GM21786 (cell line): ENCODE results near the gene KCNQ1OT1.

Source experiments
- ATAC-seq: cut with Tn5 transposase; IDR thresholded peaks from one replicate; pipeline ENCODE4 v1.9.1; 2021; ENCODE audit not compliant: unreplicated experiment

The KCNQ1OT1 gene

GRCh38 chr11:2737226-2737590, 37.4 kb upstream of the KCNQ1OT1 start:
- ATAC-seq = no peak

DNA sequence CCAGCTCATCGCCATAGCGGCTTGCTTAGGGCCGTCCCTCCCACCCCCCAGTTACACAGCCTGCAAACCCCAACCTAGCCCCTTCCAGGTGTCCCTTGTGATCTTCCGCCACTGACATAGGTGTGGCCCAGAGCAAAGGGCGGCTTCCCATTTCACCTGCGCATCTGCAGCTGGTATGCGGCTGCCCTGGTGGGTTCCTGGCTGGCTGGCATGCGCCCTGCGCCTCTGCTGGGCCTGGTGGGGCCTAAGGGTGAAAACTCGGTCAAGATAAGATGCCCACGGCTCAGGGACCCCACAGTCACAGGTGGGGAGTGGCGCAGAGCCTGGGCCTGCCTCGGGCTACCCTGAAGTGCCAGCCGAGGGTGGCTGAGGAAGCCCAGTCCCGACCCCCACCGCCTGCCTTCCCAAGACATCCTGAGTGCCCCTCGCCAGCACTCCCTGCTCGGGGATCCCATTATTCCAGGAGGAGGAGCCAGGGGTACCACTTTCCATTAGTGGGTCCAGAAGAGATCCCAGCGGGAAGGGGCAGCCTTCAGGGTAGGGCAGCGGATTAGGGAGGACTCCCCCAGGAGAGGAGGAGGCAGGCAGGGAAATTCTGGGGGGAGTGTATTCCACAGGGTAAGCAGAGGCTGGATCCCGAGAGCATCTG, 36.9 kb upstream of the KCNQ1OT1 start:
- ATAC-seq = no peak

GRCh38 chr11:2735053-2735589, 35.3 kb upstream of the KCNQ1OT1 start:
- no peak for ATAC-seq

DNA sequence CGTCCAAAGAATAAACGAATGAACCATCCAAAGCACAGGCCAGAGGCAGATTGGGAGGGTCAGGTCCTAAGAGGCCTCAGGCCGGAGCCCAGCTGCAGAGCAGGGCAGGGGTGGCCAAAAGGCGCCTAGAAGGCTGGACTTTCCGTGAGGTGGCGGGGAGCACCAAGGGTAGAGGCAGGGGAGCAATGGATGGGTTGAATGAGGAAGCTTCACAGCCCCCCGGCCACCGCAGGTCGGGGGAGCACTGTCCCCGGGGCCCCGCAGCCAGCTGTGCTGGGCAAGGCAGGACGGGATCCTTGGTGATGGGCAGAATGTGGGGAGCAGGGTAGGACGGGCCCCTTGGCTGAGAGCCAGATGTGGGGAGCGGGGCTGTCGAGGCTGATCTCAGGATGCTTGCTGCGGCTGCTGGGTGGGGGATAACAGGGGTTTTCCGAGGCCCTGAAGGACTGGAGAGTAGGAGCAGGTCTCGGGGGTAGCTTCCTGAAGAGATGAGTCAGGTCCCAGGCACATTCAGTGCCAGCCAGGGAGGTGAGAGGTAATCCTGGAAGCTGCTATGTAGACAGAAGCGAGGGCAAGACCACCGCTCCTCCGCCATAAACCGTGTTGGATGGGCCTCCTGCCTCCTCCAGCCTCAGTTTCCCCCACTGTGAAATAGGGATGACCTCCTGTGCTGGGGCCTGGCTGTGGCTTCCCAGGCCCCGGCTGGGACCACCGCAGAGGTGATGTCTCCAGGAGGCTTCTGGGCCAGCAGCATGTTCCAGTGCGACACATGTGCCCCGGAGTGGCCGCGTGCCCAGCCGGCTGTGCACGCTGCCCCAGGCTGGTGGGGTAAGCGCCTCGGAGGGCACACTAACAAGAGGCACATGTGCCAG, 34.6 kb upstream of the KCNQ1OT1 start:
- ATAC-seq = no peak

DNA sequence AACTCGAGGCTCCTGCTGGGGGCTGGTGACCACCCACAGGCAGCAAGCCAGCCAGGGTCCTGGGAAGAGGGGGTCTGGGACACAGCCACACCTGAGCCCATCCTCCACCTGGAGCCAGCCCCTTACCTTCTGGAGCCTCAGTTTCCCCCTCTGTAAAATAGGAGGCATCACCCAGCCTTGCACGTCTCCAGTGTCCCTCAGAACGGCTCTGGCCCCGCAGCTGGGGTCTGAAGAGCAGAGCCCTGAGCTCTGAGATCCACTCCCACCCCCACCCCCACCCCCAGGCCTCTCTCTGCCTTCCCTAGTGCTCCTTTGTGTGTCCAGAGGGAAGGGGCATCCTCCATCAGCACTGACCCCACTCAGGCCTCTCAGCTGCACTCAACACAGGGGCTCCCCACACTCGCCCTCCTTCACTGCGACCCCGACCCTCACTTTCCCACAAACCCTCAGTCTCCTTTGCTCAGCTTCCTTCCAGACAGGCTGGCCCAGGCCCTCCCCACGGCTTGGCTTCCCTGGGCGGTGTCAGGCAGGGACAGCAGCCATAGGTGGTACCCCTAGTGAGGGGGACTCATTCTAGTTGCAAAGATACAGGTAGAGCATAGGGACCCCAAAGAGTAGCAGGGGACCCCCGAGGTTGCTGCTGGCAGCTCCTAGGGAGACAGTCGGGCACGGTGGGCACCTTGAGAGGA, 33.3 kb upstream of the KCNQ1OT1 start:
- ATAC-seq = no peak

GRCh38 chr11:2732261-2732939, 32.6 kb upstream of the KCNQ1OT1 start:
- no peak for ATAC-seq

DNA sequence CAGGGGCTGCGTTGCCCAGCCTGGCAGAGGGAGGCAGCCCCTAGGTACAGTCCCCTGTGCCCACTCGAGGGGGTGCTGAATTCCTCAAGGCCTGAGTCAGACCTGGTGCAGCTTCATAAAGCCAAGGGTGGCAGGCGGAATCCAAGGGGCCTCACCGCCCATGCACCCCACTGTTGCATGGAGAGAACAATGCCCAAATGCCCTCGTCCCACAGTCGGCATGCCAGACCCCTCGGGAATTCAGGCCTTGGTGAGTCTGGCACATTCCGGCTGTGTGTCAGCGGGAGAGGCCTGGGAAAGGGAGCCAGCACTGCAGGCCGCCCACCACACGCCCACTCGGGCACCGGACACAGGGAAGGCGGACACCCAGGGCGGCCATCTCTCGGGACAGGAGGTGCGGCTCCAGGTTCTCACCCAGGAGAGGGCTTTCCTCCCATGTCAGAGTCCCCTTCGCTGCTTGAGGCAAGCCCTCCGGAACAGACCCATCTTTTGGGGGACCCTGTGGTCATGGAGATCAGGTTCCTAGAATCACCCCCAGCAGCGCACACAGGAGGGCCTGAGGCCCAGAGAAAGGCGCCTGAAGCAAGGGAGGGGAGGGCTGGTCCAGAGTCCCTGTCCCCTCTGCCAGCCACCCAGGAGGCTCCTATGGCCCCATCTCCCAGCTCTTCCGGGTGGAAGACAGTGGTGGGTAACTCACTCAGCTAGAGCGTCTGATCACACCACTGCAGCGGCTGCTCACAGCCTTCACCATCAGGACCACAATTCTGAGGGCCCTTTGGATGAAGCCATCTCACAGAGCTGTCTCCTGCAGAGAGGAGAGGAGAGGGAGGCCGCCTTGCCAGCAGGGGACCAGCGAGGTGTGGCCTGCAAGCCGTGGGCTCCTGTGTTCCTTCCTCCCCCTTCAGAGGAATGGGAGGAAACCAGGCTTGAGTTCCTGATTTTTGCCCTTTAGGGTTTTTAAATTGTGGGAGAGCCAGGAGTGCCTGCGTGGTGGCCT, 31.6 kb upstream of the KCNQ1OT1 start:
- no peak for ATAC-seq

DNA sequence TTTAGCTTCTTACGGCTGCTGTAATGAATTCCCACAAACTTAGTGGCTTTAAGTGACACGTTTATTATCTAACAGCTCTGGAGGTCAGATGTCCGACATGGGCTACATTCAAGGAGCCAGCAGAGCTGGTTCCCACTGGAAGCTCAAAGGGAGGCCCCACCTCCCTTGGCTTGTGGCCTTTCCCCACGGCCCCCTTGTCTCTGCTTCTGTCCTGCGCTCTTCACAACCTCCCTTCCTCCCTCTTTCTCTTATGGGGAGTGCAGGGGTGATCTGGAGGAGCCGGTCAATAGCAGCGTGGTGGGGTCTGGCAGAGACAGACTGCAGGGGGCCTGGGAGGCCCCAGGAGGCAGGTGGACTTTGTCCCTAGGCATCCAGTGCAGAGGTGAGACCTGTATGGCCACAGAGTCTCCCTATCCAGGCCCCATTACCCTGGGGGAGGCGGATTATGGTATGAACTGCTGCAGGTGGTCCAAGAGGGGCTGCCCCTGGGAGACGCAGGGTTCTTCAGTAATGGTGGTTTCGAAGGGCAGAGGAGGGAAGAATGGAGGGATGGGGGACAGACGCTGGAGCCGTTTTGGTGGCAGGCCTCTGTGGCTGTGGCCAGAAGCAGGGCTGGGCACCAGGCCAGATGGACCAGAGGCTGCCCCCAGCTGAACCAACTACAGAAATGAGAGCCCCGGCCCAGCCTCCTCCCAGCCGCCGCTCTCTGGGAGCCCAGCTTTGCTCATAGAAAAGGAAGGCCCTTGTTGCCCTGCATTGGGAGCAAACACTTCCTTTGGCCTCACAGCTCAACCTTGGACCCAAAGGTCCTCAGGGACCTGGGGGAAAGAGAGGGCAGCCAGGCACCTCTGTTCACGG, 30.7 kb upstream of the KCNQ1OT1 start:
- no peak for ATAC-seq

DNA sequence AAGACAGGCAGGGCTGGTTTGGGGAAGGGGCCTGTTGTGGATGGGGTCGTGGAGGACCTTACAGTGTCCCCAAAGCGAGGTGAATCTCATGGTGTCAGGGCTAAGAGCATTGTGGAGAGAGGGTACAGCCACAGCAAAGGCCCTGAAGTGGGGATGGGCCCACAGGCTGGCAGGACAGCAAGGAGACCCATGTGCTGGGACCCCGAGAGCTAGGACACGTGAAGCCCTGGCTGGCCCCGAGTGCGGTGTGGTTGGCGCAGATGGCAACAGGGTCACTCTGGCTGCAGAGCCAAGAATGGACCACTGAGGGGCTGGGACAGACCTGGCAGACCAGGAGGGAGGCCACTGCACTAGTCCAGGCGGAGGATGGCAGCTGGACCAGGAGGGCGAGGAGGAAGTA, 30.0 kb upstream of the KCNQ1OT1 start:
- ATAC-seq = no peak

- no peak for ATAC-seq
Observed at GRCh38 chr11:2728663-2729332, 29.0 kb upstream of the KCNQ1OT1 start.

DNA sequence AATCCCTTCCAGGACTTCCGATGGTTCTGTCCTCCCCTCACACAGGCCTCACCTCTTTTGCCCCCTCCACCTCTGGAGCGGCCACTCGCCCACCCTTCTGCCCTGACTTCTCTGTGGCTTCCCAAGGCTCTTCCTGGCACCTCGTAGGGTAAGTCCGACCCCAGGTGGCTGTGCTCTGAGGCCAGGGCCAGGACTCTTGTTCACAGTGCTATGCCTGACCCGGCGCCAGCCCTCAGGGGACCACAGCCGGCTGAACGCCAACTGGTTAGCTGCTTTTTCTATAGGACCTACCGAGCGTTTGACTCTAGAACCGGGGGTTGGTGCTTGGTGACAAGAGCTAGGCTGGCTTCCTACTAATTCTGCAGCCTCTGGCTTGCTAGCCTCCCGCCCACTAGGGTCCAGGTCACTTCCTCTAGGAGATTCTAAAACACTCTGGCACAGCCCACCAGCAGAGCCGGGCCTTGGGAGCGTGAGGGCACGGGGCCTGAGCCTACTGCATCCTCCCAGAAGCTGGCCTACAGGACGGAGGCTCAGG, 28.4 kb upstream of the KCNQ1OT1 start:
- ATAC-seq = no peak

GRCh38 chr11:2726964-2727363, 27.2 kb upstream of the KCNQ1OT1 start:
- no peak for ATAC-seq

GRCh38 chr11:2725368-2726300, 25.8 kb upstream of the KCNQ1OT1 start:
- no peak for ATAC-seq

- ATAC-seq = no peak
Observed at GRCh38 chr11:2724653-2725367, 25.0 kb upstream of the KCNQ1OT1 start.

DNA sequence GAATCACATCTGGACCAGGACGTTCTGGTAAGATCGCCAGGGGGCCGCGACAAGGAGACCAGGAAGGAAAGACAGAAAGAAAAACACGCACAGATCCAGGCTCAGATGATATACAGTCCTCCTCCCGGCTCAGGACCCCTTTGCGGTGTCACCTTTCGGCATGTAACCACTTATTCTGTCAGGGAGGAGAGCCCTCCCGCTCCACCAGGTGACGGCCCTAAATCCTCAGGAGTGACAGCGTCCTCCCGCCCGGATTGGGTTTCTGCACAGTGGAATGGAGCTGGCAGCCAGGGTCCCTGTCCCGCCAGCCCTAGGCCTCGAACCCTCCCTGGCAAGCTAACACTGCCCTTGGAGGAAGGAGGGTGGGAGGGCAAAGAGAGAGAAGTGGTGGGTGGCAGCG, 24.3 kb upstream of the KCNQ1OT1 start:
- no peak for ATAC-seq

- ATAC-seq = no peak
Observed at GRCh38 chr11:2722955-2723354, 23.2 kb upstream of the KCNQ1OT1 start.
